HEK293T (cell line): Measurements from ENCODE around the gene NUP58.

ENCODE experiments used
- FOXK2 ChIP-seq: fragments of 450-650 bp; IDR thresholded peaks from 2 replicates; pipeline ENCODE4 v1.6.1; 2016; ENCODE audit warnings: mild to moderate bottlenecking
- TARDBP ChIP-seq: fragments of 450-650 bp; IDR thresholded peaks from 2 replicates; pipeline ENCODE4 v1.6.1; 2016

DNA sequence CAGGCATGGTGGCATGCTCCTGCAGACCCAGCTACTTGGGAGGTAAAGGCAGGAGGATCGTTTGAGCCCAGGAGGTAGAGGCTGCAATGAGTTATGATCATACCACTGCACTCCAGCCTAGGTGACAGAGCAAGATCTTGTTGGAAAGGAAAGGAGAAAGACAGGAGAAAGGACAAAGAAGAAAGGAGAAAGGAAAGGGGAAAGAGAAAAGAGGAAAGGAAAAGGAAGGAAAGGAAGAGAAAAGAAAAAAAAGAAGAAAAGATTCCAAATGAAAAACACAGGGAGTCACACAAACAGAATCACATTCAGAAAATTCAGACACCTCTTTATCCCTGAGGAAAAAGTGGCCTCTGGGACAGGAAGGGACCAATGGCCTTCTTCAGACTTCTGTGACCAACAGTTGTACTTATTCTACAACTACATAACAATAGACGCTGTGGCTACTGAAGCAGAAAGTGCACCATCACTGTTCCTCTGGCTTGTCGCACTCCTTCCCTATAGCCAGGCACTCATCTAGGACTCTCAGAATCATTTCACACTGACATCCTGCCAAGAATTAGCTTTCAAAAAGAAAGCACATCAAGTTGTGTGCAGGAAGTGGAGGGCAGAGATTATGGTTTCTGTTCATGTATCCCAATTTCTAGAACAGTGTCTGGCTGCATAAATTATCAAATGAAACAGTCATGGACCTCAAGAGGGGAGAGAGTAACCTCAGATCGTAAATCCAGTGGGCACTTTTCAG is 20.1 kb upstream of the NUP58 start:
- TF ChIP-seq FOXK2 (no peak), TARDBP (no peak)
